GM12874 (cell line): ENCODE measurements around the gene SETD1A.

Experiments
- CTCF ChIP-seq: IDR thresholded peaks from 2 replicates; pipeline ENCODE4 v1.5.1; 2011; ENCODE audit warnings: low read depth, mild to moderate bottlenecking, control low read depth, low read length, moderate library complexity; ENCODE audit not compliant: insufficient read depth

Gene SETD1A

GRCh38 chr16:31000671-31001382, 43.3 kb downstream of the SETD1A start:
- no peak for TF ChIP-seq CTCF

GRCh38 chr16:31001507-31002249, 44.1 kb downstream of the SETD1A start:
- TF ChIP-seq CTCF: no peak

- TF ChIP-seq CTCF: no peak
These were observed 44.7 kb downstream of the SETD1A start for GRCh38 chr16:31002250-31002700.

- TF ChIP-seq CTCF: no peak
These were observed 45.3 kb downstream of the SETD1A start for GRCh38 chr16:31002862-31003341.

GRCh38 chr16:31003744-31004143, 46.2 kb downstream of the SETD1A start:
- TF ChIP-seq CTCF: no peak

- no peak for TF ChIP-seq CTCF
These were observed 47.1 kb downstream of the SETD1A start for GRCh38 chr16:31004658-31005057.

GRCh38 chr16:31005350-31006085, 48.0 kb downstream of the SETD1A start:
- no peak for TF ChIP-seq CTCF
